GM21390 (cell line): ENCODE measurements around the gene TXNRD1.
A peak's percentile ranks its signal among the peaks of the same experiment; 100 is the strongest.
"Not testable (repeated sequence)": the region's sequence is repeated elsewhere in the genome, so short reads cannot be mapped to it uniquely, and the experiment has no call there.

ENCODE experiments used
- ATAC-seq: cut with Tn5 transposase; IDR thresholded peaks from one replicate; pipeline ENCODE4 v1.9.1; 2021; ENCODE audit not compliant: unreplicated experiment

TXNRD1 gene

GRCh38 chr12:104234926-104235499 lies 19.4 kb downstream of the TXNRD1 start:
- ATAC-seq = no peak

- ATAC-seq = no peak
Measured at GRCh38 chr12:104237930-104238329, 22.4 kb downstream of the TXNRD1 start.

- ATAC-seq = no peak
Measured at GRCh38 chr12:104242546-104243206, 27.1 kb downstream of the TXNRD1 start.

GRCh38 chr12:104243551-104243950 lies 28.0 kb downstream of the TXNRD1 start:
- no peak for ATAC-seq

- ATAC-seq = no peak
Measured at GRCh38 chr12:104243971-104244370, 28.4 kb downstream of the TXNRD1 start.

GRCh38 chr12:104247698-104248097 lies 32.1 kb downstream of the TXNRD1 start:
- ATAC-seq = no peak

GRCh38 chr12:104248444-104248843 lies 32.9 kb downstream of the TXNRD1 start:
- ATAC-seq = no peak

GRCh38 chr12:104249017-104249416 lies 33.4 kb downstream of the TXNRD1 start:
- ATAC-seq = no peak

GRCh38 chr12:104249898-104250297 lies 34.3 kb downstream of the TXNRD1 start:
- no peak for ATAC-seq

GRCh38 chr12:104250366-104251125 lies 35.0 kb downstream of the TXNRD1 start:
- no peak for ATAC-seq

- ATAC-seq = no peak
Measured at GRCh38 chr12:104257913-104258472, 42.4 kb downstream of the TXNRD1 start.

- ATAC-seq = no peak
Measured at GRCh38 chr12:104258476-104259067, 43.0 kb downstream of the TXNRD1 start.

GRCh38 chr12:104263026-104263425 lies 47.4 kb downstream of the TXNRD1 start:
- no peak for ATAC-seq

- no peak for ATAC-seq
Measured at GRCh38 chr12:104263580-104264358, 48.2 kb downstream of the TXNRD1 start.

- ATAC-seq = not testable (repeated sequence)
Measured at GRCh38 chr12:104265436-104265835, 49.9 kb downstream of the TXNRD1 start.

GRCh38 chr12:104272938-104273337 lies 57.4 kb downstream of the TXNRD1 start:
- no peak for ATAC-seq

- ATAC-seq = no peak
Measured at GRCh38 chr12:104273503-104273902, 57.9 kb downstream of the TXNRD1 start.

- no peak for ATAC-seq
Measured at GRCh38 chr12:104274811-104275210, 59.2 kb downstream of the TXNRD1 start.

GRCh38 chr12:104275689-104276088 lies 60.1 kb downstream of the TXNRD1 start:
- ATAC-seq = no peak

GRCh38 chr12:104276273-104277131 lies 60.9 kb downstream of the TXNRD1 start:
- peak; percentile 90 for ATAC-seq
